Colonic mucosa (tissue), 4 donors: ENCODE results near the gene ATP5PD. TPM values are rescaled to one million over a fixed set of nuclear protein-coding genes. Genes with fewer than 3 reads are reported as not detected.
"Not testable (repeated sequence)": the region's sequence is repeated elsewhere in the genome, so short reads cannot be mapped to it uniquely, and the experiment has no call there.

Source experiments
- DNase-seq: peaks from one replicate; pipeline ENCODE4 v3.0.0-alpha.2; 2020
- H3K27ac ChIP-seq: fragments of 200-600 bp; one replicate; pipeline ENCODE4 v1.8.0; 2021
- H3K27me3 ChIP-seq: fragments of 200-600 bp; one replicate; pipeline ENCODE4 v1.8.0; 2021
- H3K36me3 ChIP-seq: fragments of 200-600 bp; one replicate; pipeline ENCODE4 v1.8.0; 2021
- H3K4me1 ChIP-seq: fragments of 200-600 bp; one replicate; pipeline ENCODE4 v1.8.0; 2021; ENCODE audit warnings: mild to moderate bottlenecking
- H3K4me3 ChIP-seq: fragments of 200-600 bp; one replicate; pipeline ENCODE4 v1.8.0; 2021
- H3K9ac ChIP-seq, 2 donors: one replicate each; pipeline ENCODE4 v1.7.0; 2013; ENCODE audit warnings: control low read depth in 2 of 2, low read depth in 2 of 2, low read length in 2 of 2
- H3K9me3 ChIP-seq: fragments of 200-600 bp; one replicate; pipeline ENCODE4 v1.8.0; 2021
- intact Hi-C: fragments of 100-400 bp; cut with DNase I; formaldehyde crosslinking; loops from one replicate; pipeline ENCODE4 v1.14.1; 2022
- total RNA-seq, 2 donors: library from RNA; stranded (reverse); fragmentation: NEBNext Ultra II Directional in 1 of 2; extraction: Animal tissue kit (Norgen Biotek cat#: 25700) in 1 of 2; gene quantifications; one replicate each; pipeline ENCODE4 v1.2.1, GENCODE V29; 2021
- TF ChIP-seq, protein P1 (sequence below): fragments of 200-600 bp; IDR thresholded peaks from one replicate; pipeline ENCODE4 v1.8.0; 2022; ENCODE audit warnings: antibody characterized with exemption, mild to moderate bottlenecking
- donor health status: healthy.
- donor health status: DM: no; HTN: no; CAD: no.
- donor health status: DM: no; HTN: no; CAD: no.

The ATP5PD gene
- total RNA-seq, 2 donors from 2014 or later = 302 to 371 TPM

DNA sequence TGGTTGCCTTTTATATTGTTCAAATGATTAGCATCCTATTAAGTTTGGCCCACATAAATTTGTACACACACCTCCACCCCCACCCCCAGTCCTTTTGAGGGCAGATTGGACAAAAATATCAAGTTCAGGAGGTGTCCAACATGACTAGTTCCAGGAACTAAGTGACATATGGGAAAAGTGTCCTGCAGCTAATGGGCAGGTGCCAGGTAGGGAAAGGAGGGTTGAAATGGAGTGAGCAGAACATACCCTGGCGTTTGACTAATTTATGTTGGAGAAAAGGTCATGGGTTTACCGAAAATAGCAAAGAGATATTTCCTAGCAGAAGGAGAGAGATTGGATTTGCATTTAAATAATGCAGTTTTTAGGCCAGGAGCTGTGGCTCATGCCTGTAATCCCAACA, 5.2 kb upstream of the ATP5PD start:
- Histone ChIP-seq H3K27ac (no peak overlapping the region), H3K27me3 (no peaks in the 10 kb centered on the region), H3K9ac (no peak overlapping the region), H3K36me3 (no peaks in the 10 kb centered on the region), H3K9me3 (no peaks in the 10 kb centered on the region), H3K4me1 (no peaks in the 10 kb centered on the region), H3K4me3 (no peak overlapping the region)
- TF ChIP-seq, protein P1, sequence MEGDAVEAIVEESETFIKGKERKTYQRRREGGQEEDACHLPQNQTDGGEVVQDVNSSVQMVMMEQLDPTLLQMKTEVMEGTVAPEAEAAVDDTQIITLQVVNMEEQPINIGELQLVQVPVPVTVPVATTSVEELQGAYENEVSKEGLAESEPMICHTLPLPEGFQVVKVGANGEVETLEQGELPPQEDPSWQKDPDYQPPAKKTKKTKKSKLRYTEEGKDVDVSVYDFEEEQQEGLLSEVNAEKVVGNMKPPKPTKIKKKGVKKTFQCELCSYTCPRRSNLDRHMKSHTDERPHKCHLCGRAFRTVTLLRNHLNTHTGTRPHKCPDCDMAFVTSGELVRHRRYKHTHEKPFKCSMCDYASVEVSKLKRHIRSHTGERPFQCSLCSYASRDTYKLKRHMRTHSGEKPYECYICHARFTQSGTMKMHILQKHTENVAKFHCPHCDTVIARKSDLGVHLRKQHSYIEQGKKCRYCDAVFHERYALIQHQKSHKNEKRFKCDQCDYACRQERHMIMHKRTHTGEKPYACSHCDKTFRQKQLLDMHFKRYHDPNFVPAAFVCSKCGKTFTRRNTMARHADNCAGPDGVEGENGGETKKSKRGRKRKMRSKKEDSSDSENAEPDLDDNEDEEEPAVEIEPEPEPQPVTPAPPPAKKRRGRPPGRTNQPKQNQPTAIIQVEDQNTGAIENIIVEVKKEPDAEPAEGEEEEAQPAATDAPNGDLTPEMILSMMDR = no peak
- no peak for DNase-seq
- intact Hi-C loops = no loop called here

DNA sequence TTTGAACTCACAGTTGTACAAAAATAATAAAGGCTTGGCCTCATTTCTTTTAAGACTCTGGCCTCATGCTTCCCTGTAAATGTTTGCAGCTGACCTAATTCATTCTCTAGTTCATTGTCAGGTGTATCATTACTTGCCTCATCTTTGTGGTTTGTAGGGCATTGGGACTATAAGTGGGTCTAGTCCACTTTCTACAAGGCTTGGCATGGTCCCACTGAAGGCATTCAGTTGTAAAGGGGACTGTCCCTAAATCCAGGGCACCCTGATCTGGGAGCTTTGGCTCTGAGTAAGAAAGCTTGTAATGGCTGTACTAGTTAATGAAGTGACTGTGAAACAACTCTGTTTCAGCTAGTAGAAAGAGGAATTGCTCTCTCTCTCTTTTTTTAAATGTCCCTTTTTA, 2.9 kb upstream of the ATP5PD start:
- H3K36me3 ChIP-seq = no peaks in the 10 kb centered on the region
- no peak overlapping the region for H3K4me3 ChIP-seq
- H3K4me1 ChIP-seq = no peaks in the 10 kb centered on the region
- H3K27me3 ChIP-seq = no peaks in the 10 kb centered on the region
- H3K9ac ChIP-seq = no peak overlapping the region
- TF ChIP-seq, protein P1 = no peak
- no peaks in the 10 kb centered on the region for H3K9me3 ChIP-seq
- no peak overlapping the region for H3K27ac ChIP-seq
- DNase-seq = no peak
- intact Hi-C loops = no loop called here

DNA sequence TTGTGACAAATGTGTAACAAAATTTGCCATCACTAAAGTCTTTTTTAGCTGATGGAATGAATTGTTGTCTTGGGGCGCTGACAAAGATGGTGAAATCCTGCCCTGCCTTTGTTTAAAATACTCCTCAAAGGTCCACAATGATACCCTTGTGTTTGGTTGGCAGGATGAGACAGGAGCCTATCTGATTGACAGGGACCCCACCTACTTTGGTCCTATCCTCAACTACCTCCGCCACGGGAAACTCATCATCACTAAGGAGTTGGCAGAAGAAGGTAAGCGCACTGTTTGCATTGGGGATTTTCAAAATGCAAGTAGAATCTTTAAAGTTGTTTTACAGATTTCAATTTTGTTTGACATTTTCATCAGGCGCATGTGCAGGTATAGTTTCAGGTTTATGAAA, 2.3 kb upstream of the ATP5PD start:
- no peak for DNase-seq
- Histone ChIP-seq H3K27me3 (no peaks in the 10 kb centered on the region), H3K27ac (no peak overlapping the region), H3K9ac (no peak overlapping the region), H3K4me3 (no peak overlapping the region), H3K36me3 (no peaks in the 10 kb centered on the region), H3K4me1 (no peaks in the 10 kb centered on the region), H3K9me3 (no peaks in the 10 kb centered on the region)
- TF ChIP-seq, protein P1 = no peak
- intact Hi-C loops = no loop called here

DNA sequence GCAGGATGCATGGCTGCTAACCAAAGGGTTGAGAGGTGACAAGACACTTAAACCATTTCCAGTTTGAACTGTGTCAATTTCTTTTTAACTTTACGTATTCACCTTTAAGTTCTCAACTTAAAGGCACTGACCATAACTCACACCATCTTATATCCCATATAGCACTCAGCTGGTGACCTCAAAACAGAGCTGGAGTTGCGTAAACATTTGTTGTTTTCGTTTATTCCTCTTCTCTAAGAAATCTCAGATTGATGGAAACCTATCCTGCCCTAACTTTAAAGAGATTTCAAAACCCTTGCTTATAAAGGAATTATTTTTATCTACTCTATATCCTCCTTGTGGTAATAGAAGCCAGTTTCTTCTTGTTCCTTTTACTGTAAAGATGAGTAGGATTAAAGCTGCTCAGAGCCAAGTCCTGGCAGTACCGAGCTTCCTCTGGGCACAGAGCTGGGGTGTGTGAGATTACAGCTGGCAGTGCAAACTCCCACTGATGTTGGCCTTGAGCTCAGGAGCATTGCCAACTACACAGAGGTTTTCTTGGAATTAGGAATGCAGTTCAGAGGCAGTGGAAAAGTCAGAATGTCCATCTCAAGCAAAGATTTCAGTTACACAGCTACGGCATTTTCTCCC, 1.6 kb upstream of the ATP5PD start:
- intact Hi-C loops = no loop called here
- H3K4me1 ChIP-seq = no peaks in the 10 kb centered on the region
- no peak for DNase-seq
- H3K36me3 ChIP-seq = no peaks in the 10 kb centered on the region
- no peak overlapping the region for H3K4me3 ChIP-seq
- H3K9me3 ChIP-seq = no peaks in the 10 kb centered on the region
- TF ChIP-seq, protein P1 = no peak
- peak overlapping the region in 1 of 2 donors; percentile 89 for H3K9ac ChIP-seq
- no peak overlapping the region for H3K27ac ChIP-seq
- H3K27me3 ChIP-seq = no peaks in the 10 kb centered on the region

DNA sequence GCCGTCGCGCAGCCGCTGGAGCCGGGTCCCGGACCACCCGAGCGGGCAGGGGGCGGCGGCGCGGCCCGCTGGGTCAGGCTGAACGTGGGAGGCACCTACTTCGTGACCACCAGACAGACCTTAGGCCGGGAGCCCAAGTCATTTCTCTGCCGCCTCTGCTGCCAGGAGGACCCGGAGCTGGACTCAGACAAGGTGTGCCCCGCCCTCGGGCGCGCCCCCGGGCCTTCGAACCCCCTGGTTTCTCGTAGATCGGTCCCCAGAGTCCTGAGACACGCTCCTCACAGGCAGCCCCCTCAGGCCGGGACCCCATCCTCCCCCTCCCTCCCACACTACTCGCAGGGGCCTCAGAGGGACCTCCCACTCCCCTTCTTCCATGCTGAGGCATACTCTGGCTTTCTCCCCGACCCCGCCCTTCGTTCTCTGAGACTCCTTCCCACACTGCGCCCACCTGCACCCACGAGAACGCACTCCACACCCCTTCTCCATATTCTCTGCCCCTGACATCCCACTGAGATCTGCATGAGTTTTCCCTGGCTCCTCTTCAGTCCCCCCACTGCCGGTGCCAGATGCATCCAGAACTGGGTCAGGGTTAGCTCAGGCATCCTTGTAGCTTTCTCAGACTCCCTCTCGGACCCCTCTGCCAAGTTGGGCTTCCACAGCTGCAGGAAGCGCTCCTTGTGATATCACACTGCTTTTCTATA, 779 bp upstream of the ATP5PD start:
- peak overlapping the region; percentile 86 to 89 for H3K9ac ChIP-seq
- TF ChIP-seq, protein P1 = no peak
- peak; percentile 50 for DNase-seq
- no peaks in the 10 kb centered on the region for H3K27me3 ChIP-seq
- H3K4me1 ChIP-seq = no peaks in the 10 kb centered on the region
- H3K4me3 ChIP-seq = peak overlapping the region; percentile 92
- H3K36me3 ChIP-seq = no peaks in the 10 kb centered on the region
- intact Hi-C loops = no loop called here
- H3K9me3 ChIP-seq = no peaks in the 10 kb centered on the region
- no peak overlapping the region for H3K27ac ChIP-seq

DNA sequence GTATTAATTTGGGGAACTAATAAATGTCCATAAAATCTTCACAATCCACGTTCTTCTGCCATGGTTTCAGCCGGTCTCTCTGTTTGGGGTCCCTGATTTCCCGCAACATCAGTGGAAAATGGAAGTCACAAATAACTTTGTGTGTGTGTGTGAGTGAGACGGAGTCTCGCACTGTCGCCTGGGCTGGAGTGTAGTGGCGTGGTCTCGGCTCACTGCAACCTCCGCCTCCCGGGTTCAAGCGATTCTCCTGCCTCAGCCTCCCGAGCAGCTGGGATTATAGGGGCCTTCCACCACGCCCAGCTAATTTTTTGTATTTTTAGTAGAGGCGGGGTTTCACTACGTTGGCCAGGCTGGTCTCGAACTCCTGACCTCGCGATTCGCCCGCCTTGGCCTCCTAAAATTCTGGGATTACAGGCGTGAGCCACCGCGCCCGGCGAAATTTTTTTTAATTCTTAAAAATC, 793 bp downstream of the ATP5PD start:
- H3K36me3 ChIP-seq, H3K27me3 ChIP-seq, H3K4me1 ChIP-seq, intact Hi-C loops, H3K9me3 ChIP-seq, DNase-seq: not testable (repeated sequence)
- Histone ChIP-seq H3K27ac (peak overlapping the region; percentile 95), H3K9ac (peak overlapping the region; percentile 95 to 98), H3K4me3 (peak overlapping the region; percentile 92)
